ENCODE data around the gene FAM167B. TPM values are rescaled to one million over a fixed set of nuclear protein-coding genes. Genes with fewer than 3 reads are reported as not detected.
"Not testable (repeated sequence)": the region's sequence is repeated elsewhere in the genome, so short reads cannot be mapped to it uniquely, and the experiment has no call there.

The FAM167B gene
- total and polyA plus RNA-seq, 4 donors, result 2.6 to 30.5 (median 5.7) TPM

- no peaks in the 10 kb centered on the region for H3K27me3 ChIP-seq (ENCODE audit: control insufficient read depth in 3 of 3, insufficient read depth in 3 of 3, low read length in 2 of 3)
- no peak overlapping the region for H3K27ac ChIP-seq (ENCODE audit: low read depth in 1 of 2, low read length in 1 of 2)
- no peak overlapping the region for H3K4me3 ChIP-seq
- TF ChIP-seq CTCF (IDR thresholded peaks at IDR 0.05; ENCODE audit: control extremely low read depth, extremely low read depth), result no peak
- DNase-seq (no peak), ATAC-seq (ENCODE audit: insufficient read depth, low FRiP score) (no peak)
- H3K9ac ChIP-seq (ENCODE audit: insufficient read depth in 1 of 2, low read length in 2 of 2), result no peak overlapping the region
- H3K36me3 ChIP-seq (ENCODE audit: control insufficient read depth in 4 of 4, insufficient read depth in 4 of 4, low read length in 4 of 4), result no peaks in the 10 kb centered on the region
- H3K9me3 ChIP-seq (ENCODE audit: control insufficient read depth in 4 of 4, insufficient read depth in 3 of 4, low read length in 3 of 4), result no peaks in the 10 kb centered on the region
- 76 to 85% methylated on average over 9 of the region's 9 CpGs for WGBS, 2 donors
- H3K4me1 ChIP-seq (ENCODE audit: control insufficient read depth in 5 of 5, insufficient read depth in 5 of 5, low read length in 5 of 5), result peaks cover 0 to 3% (median 2%) of the 10 kb centered on the region in 5 donors
Observed at GRCh38 chr1:32256473-32257226, 9.6 kb downstream of the FAM167B start.

- peaks cover 0 to 2% (median 0%) of the 10 kb centered on the region in 5 donors for H3K4me1 ChIP-seq (ENCODE audit: control insufficient read depth in 5 of 5, insufficient read depth in 5 of 5, low read length in 5 of 5)
- no peak overlapping the region for H3K27ac ChIP-seq (ENCODE audit: low read depth in 1 of 2, low read length in 1 of 2)
- no peak for TF ChIP-seq CTCF (IDR thresholded peaks at IDR 0.05; ENCODE audit: control extremely low read depth, extremely low read depth)
- no peak for ATAC-seq (ENCODE audit: insufficient read depth, low FRiP score)
- 92 to 97% methylated on average over 6 of the region's 6 CpGs for WGBS, 2 donors
- H3K9ac ChIP-seq (ENCODE audit: insufficient read depth in 1 of 2, low read length in 2 of 2), result no peak overlapping the region
- H3K27me3 ChIP-seq (ENCODE audit: control insufficient read depth in 3 of 3, insufficient read depth in 3 of 3, low read length in 2 of 3), result no peaks in the 10 kb centered on the region
- no peaks in the 10 kb centered on the region for H3K9me3 ChIP-seq (ENCODE audit: control insufficient read depth in 4 of 4, insufficient read depth in 3 of 4, low read length in 3 of 4)
- no peak for DNase-seq
- no peaks in the 10 kb centered on the region for H3K36me3 ChIP-seq (ENCODE audit: control insufficient read depth in 4 of 4, insufficient read depth in 4 of 4, low read length in 4 of 4)
- no peak overlapping the region for H3K4me3 ChIP-seq
Observed at GRCh38 chr1:32257227-32257508, 10.1 kb downstream of the FAM167B start.

GRCh38 chr1:32263236-32263593 is 16.2 kb downstream of the FAM167B start:
- not testable (repeated sequence) for H3K27me3 ChIP-seq (ENCODE audit: control insufficient read depth in 3 of 3, insufficient read depth in 3 of 3, low read length in 2 of 3); H3K4me3 ChIP-seq; ATAC-seq (ENCODE audit: insufficient read depth, low FRiP score); H3K27ac ChIP-seq (ENCODE audit: low read depth in 1 of 2, low read length in 1 of 2); H3K9ac ChIP-seq (ENCODE audit: insufficient read depth in 1 of 2, low read length in 2 of 2); H3K4me1 ChIP-seq (ENCODE audit: control insufficient read depth in 5 of 5, insufficient read depth in 5 of 5, low read length in 5 of 5); DNase-seq; H3K36me3 ChIP-seq (ENCODE audit: control insufficient read depth in 4 of 4, insufficient read depth in 4 of 4, low read length in 4 of 4); H3K9me3 ChIP-seq (ENCODE audit: control insufficient read depth in 4 of 4, insufficient read depth in 3 of 4, low read length in 3 of 4)
- 96 to 98% methylated on average over 4 of the region's 4 CpGs for WGBS, 2 donors

GRCh38 chr1:32263744-32264143 is 16.7 kb downstream of the FAM167B start:
- H3K36me3 ChIP-seq (ENCODE audit: control insufficient read depth in 4 of 4, insufficient read depth in 4 of 4, low read length in 4 of 4), result no peaks in the 10 kb centered on the region
- WGBS, 2 donors, result 87 to 89% methylated on average over 4 of the region's 4 CpGs
- no peak overlapping the region for H3K9ac ChIP-seq (ENCODE audit: insufficient read depth in 1 of 2, low read length in 2 of 2)
- peaks cover 0 to 6% (median 0%) of the 10 kb centered on the region in 5 donors for H3K4me1 ChIP-seq (ENCODE audit: control insufficient read depth in 5 of 5, insufficient read depth in 5 of 5, low read length in 5 of 5)
- TF ChIP-seq CTCF (IDR thresholded peaks at IDR 0.05; ENCODE audit: control extremely low read depth, extremely low read depth), result no peak
- H3K27ac ChIP-seq (ENCODE audit: low read depth in 1 of 2, low read length in 1 of 2), result no peak overlapping the region
- H3K4me3 ChIP-seq, result no peak overlapping the region
- DNase-seq (no peak), ATAC-seq (ENCODE audit: insufficient read depth, low FRiP score) (no peak)
- H3K27me3 ChIP-seq (ENCODE audit: control insufficient read depth in 3 of 3, insufficient read depth in 3 of 3, low read length in 2 of 3), result no peaks in the 10 kb centered on the region
- no peaks in the 10 kb centered on the region for H3K9me3 ChIP-seq (ENCODE audit: control insufficient read depth in 4 of 4, insufficient read depth in 3 of 4, low read length in 3 of 4)

Measured in lung (tissue), 12 donors.